NOMO-1 treated with dmso at 0.1 percent for 144 hours (cell line): ENCODE data around the gene C11orf24.

ENCODE experiments used
- DNase-seq: peaks from one replicate; lab custom pipeline; 2025; ENCODE audit not compliant: unreplicated experiment; lab: John Stamatoyannopoulos, UW

The C11orf24 gene

DNA sequence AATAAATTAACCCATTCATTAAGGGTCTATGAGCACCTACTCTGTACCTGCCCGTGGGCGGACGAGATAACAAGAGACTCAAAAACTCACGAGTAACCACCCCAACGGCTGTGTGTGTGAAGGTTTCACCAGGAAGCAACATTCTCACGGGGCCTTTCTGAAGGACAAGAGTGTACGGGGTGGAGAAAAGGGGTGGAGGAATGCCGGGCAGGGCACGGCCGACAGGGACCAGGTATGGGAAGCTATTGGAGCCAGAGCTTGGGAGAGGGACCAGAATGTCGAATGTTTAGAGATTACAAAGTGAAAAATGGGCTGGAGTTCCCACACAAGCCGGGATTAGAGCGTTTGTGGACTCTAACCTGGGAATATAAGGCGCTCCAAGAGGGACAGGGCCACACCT is 60.2 kb downstream of the C11orf24 start:
- no peak for DNase-seq
